Eye (tissue), 1 donor: Measurements from ENCODE around the gene KRT86.

Experiments
- DNase-seq: peaks from one replicate; pipeline ENCODE4 v3.0.0-alpha.2; 2015

The KRT86 gene

GRCh38 chr12:52317468-52318052 lies 43.1 kb downstream of the KRT86 start:
- no peak for DNase-seq

DNA sequence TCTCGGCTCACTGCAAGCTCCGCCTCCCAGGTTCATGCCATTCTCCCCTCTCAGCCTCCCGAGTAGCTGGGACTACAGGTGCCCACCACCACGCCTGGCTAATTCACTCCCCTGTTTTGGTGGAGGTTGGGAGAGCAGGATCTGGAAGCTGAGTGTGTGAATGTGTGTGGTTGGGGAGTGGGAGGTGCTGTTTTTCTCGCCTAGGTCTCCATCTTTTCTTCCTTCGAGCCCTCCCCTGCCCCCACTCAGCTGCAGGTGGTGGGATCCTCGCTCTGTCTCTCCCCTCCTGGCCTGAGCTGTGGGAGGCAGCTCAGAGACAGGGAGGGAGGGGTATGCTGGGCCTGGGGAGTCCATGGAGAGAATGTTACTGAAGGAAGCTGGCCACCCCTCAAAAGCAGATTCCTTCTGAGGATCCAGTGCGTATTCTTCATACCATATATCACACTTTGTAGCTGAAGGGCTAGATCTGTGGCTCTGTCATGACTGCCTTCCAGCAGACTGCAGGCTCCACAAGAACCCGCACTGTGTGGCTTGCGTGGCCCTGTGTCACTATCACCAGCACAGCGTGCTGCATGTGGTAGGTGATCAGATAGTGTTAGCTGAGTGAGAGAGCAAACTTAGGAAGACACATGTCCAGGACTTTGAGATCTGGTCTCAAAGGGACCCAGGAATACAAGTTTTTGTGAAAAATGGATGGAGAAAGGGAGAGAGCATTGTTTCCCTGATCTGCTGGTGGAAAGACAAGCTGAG lies 44.0 kb downstream of the KRT86 start:
- no peak for DNase-seq

GRCh38 chr12:52319097-52319496 lies 44.7 kb downstream of the KRT86 start:
- DNase-seq = no peak

GRCh38 chr12:52320784-52321400 lies 46.4 kb downstream of the KRT86 start, which contains the start of gene KRT83:
TSS of gene KRT83 (minus strand) at chr12:52321398. CDS start at chr12:52321335, 63 bp downstream.
- no peak for DNase-seq

DNA sequence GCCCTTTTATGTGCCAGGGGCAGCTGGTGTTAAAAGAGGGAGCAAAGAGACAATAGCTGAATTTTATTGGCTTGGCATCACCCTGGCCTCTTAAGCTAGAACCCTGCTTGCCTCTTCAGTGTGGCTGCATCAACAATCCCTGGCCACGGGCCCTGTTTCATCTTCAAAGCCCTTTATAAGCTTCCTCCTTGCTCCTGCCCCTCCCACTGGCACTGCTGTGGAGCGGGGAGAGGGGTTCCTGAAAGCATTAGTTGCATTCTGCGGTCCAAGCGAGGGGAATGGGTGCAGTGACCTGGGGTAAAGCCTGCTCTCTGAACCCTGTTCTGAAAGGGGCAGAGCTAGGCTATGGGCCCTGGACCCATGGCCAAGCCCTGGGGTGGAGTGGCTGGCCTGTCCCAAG lies 47.0 kb downstream of the KRT86 start:
- no peak for DNase-seq

- DNase-seq = no peak
These were observed 47.6 kb downstream of the KRT86 start for GRCh38 chr12:52322069-52322468.

- no peak for DNase-seq
These were observed 48.6 kb downstream of the KRT86 start for GRCh38 chr12:52323001-52323400.

- no peak for DNase-seq
These were observed 49.1 kb downstream of the KRT86 start for GRCh38 chr12:52323416-52324152.

DNA sequence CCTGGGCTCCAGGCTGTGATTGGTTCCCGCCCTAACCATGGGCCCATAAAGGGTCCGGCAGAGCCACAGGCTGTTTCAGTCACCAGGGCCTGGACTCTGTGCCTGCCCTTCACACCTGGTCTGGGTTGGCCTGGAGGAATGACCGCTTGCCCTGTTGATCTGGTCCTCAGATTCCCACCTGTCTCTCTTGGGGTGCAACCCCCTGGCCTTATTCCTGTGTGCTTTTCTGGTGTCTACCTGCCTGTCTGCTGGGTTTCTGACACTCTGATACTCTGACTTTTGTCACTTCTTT lies 49.7 kb downstream of the KRT86 start:
- DNase-seq = no peak

GRCh38 chr12:52327052-52327829 lies 52.8 kb downstream of the KRT86 start:
- peak; percentile 85 for DNase-seq

DNA sequence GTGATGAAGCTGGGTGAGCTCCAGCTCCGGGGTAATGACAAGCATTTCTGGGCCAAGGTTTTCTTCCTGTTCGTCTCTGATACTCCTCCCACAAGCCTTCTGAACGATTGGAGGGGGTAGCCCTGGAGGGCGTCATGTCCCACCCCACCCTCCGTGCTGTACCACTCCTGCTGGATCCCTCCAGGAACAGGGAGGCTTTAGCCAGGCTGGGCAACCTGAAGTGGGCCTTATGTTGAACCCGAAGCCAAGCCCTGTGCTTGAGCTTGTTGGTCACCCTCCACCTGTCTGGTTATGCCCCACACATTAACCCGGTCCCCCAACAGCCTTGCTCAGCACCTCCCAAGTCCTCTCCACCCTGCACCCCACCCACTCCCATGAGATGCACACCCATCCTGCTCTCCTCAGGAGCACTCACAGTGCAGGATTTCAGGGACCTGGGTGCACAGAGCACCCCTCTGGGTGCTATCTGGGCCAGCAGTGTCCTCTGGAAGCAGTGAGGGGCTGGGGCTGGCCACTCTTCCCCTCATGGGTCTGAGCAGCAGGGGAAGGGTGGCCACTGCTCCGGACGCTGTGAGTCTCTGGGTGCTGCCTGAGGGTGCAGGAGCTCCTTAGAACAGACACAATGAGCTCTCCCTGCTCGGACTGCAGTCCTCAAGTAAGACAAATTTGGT lies 53.5 kb downstream of the KRT86 start:
- DNase-seq = no peak

- no peak for DNase-seq
These were observed 56.6 kb downstream of the KRT86 start for GRCh38 chr12:52331039-52331438.

DNA sequence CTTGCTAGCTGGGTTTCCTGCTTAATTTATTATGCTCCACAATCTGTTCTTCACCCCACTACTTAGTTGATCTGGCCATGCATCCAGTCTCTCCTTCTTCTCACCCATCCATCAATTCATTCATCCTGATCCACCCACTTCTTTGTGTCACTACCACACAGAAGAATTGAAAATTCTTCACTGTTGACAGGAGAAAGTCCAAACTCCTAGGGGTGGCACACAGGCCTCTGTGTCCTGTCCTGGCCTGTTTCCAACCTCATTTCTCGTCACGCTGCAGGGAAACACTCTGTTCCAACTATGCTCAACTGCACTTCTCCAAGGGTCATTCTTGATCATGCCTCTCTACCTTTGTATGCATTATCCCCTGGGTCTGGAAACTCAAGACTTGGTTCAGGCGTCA lies 57.4 kb downstream of the KRT86 start:
- DNase-seq = no peak

GRCh38 chr12:52332381-52332780 lies 57.9 kb downstream of the KRT86 start:
- no peak for DNase-seq

- no peak for DNase-seq
These were observed 58.9 kb downstream of the KRT86 start for GRCh38 chr12:52333321-52333720.

GRCh38 chr12:52334185-52334584 lies 59.7 kb downstream of the KRT86 start:
- DNase-seq = no peak

DNA sequence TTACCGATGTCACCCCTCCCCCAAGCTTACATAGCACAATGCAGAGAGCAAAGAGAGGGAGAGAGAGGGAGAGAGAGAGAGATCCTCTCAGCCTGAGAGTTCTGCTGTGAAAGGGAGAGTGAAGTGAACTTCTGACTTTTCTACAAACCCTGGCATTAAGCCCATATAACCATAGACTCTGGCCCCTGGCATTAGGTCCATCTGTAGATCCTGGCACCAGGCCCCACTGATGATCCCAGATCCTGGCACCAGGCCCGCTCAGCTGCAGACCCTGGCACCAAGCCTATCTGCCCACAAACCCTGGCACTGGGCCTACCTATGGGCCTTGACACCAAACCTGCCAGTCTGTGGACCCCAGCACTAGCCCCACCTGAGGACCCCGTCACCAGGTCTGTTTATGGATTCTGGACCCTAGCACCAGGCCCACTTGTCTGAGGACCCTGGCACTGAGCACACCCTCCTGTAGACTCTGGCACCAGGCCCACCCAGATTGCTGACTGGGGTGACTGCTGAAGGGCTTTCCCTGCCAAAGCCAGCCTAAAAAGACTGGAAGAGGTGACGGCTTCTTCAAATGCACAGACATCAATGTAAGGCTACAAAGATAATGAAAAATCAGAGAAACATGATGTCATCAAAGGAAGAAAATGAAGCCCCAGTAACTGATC lies 61.3 kb downstream of the KRT86 start:
- no peak for DNase-seq

DNA sequence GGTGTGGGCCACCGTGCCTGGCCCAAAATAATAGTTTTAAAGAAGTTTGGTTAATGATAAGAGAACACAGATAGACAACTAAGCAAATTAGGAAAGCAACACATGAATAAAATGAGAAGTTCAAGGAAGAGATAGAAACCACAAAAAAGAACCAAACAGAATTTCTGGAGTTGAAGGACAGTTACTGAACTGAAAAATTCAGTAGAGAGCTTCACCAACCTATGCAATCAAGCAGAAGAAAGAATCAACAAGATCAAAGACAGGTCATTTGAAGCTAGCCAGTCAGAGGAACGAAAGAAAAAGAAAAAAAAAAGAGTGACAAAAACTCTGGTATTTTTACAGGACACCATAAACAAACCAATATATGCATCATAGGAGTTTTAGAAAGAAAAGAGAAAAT lies 62.2 kb downstream of the KRT86 start:
- no peak for DNase-seq

- no peak for DNase-seq
These were observed 62.6 kb downstream of the KRT86 start for GRCh38 chr12:52337054-52337453.

- DNase-seq = no peak
These were observed 64.0 kb downstream of the KRT86 start for GRCh38 chr12:52338241-52338960.

DNA sequence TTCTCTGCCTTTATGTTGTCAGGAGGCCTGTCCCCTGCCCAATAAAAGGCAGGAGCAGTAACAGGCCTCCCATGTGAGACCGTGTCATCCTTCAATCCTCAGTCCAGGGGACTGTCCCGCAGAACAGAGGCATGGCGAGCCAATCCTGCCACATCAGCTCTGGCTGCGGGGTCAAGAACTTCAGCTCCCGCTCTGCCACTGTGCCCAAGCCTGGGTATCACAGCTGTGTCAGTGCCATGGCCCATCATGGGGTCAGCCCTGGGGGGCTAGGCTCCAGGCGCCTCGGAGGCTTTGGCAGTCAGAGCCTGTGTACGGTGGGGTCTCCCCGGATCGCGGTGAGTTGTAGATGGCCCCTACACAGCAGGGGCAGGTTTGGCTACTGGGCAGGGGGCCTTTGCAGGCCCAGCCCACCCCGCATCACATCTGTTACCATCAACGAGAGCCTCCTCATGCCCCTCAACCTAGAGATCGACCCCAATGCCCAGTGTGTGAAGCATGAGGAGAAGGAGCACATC lies 66.7 kb downstream of the KRT86 start:
- no peak for DNase-seq
